Fibroblast of lung (primary cell): ENCODE measurements around the gene AMDHD2.

Source experiments
- EZH2 ChIP-seq: IDR thresholded peaks from 2 replicates; pipeline ENCODE4 v1.5.1; 2012; ENCODE audit warnings: low read length, control low read depth, mild to moderate bottlenecking; ENCODE audit errors: missing control alignments
- TF ChIP-seq, protein P1 (sequence below), 2 donors: IDR thresholded peaks in 1 of 2; conservative IDR thresholded peaks in 1 of 2; 1 replicate in 1 of 2; 2 replicates in 1 of 2; pipeline ENCODE4 v1.5.1; 2011 to 2012; ENCODE audit warnings: low read length in 2 of 2, control low read depth in 1 of 2, inconsistent platforms in 1 of 2, low read depth in 1 of 2, mild to moderate bottlenecking in 1 of 2

DNA sequence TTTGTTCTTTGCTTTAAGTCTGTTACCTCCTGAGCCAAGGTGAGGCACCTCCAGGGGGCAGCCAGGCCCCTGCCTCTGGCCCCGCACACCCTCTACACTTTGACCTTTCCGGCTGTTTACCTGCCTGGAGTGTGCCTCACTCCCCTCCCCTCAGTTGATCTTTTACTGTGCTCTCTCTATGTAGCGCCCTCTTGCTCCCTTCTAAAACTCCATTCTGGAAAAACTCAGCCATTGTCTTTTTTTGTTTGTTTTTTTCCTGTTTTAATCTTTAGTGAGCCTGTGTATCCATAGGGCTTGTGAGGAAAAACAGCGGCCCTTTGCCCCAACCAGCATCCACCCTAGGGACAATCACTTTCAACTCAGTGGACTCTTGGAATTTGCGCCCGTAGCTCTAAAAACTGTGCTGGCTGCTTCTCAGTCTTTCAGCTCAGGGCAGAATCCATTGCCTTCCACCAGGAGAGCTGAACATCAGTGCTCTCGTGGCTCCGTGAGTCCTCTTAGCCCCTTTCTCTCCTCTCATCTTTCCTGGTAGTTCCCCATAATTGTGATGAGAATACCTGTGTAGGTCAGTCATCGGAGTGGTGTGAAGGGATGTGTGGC, 4.3 kb downstream of the AMDHD2 start:
- TF ChIP-seq, protein P1, sequence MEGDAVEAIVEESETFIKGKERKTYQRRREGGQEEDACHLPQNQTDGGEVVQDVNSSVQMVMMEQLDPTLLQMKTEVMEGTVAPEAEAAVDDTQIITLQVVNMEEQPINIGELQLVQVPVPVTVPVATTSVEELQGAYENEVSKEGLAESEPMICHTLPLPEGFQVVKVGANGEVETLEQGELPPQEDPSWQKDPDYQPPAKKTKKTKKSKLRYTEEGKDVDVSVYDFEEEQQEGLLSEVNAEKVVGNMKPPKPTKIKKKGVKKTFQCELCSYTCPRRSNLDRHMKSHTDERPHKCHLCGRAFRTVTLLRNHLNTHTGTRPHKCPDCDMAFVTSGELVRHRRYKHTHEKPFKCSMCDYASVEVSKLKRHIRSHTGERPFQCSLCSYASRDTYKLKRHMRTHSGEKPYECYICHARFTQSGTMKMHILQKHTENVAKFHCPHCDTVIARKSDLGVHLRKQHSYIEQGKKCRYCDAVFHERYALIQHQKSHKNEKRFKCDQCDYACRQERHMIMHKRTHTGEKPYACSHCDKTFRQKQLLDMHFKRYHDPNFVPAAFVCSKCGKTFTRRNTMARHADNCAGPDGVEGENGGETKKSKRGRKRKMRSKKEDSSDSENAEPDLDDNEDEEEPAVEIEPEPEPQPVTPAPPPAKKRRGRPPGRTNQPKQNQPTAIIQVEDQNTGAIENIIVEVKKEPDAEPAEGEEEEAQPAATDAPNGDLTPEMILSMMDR (conservative IDR thresholded peaks at IDR 0.05 in 1 of 2, IDR thresholded peaks at IDR 0.05 in 1 of 2; ENCODE audit: low read depth in 1 of 2, low read length in 2 of 2), result no peak
- no peak for TF ChIP-seq EZH2
